ENCODE data around the gene LIN9.

LIN9 gene

GRCh38 chr1:226308723-226309397, at the start of gene LIN9:
LIN9 (minus strand) TSS chr1:226309164; CDS start chr1:226309139, 25 bp downstream.
- Mint-ChIP-seq H3K27ac (peak within 1 kb of the TSS; percentile 90), H3K4me3 (peak within 1 kb of the TSS; percentile 94), H3K36me3 (ENCODE audit: low read depth) (peaks cover 6% of the 10 kb centered on the region), H3K27me3 (ENCODE audit: low read depth, poor library complexity) (peaks cover 3% of the 10 kb centered on the region), H3K9me3 (no peaks in the 10 kb centered on the region), H3K4me1 (peaks cover 44% of the 10 kb centered on the region)
- TF ChIP-seq CTCF (IDR thresholded peaks at IDR 0.05): no peak
- peak; percentile 97 for DNase-seq

GRCh38 chr1:226357416-226357815, 48.5 kb upstream of the LIN9 start:
- H3K27me3 Mint-ChIP-seq (ENCODE audit: low read depth, poor library complexity): no peaks in the 10 kb centered on the region
- peak overlapping the region; percentile 94 for H3K27ac Mint-ChIP-seq
- H3K4me3 Mint-ChIP-seq: no peak overlapping the region
- H3K36me3 Mint-ChIP-seq (ENCODE audit: low read depth): peaks cover 58% of the 10 kb centered on the region
- no peak for DNase-seq
- H3K9me3 Mint-ChIP-seq: no peaks in the 10 kb centered on the region
- no peak for TF ChIP-seq CTCF (IDR thresholded peaks at IDR 0.05)
- H3K4me1 Mint-ChIP-seq: peaks cover 16% of the 10 kb centered on the region

- Mint-ChIP-seq H3K4me1 (peaks cover 25% of the 10 kb centered on the region), H3K36me3 (ENCODE audit: low read depth) (peaks cover 43% of the 10 kb centered on the region), H3K27me3 (ENCODE audit: low read depth, poor library complexity) (no peaks in the 10 kb centered on the region), H3K4me3 (no peak overlapping the region), H3K9me3 (no peaks in the 10 kb centered on the region), H3K27ac (peak overlapping the region; percentile 97)
- DNase-seq: no peak
- TF ChIP-seq CTCF (IDR thresholded peaks at IDR 0.05): no peak
Measured at GRCh38 chr1:226355669-226356551, 46.9 kb upstream of the LIN9 start.

GRCh38 chr1:226355016-226355415, 46.1 kb upstream of the LIN9 start:
- Mint-ChIP-seq H3K4me1 (peaks cover 32% of the 10 kb centered on the region), H3K9me3 (no peaks in the 10 kb centered on the region), H3K27me3 (ENCODE audit: low read depth, poor library complexity) (no peaks in the 10 kb centered on the region), H3K27ac (peak overlapping the region; percentile 97), H3K36me3 (ENCODE audit: low read depth) (peaks cover 35% of the 10 kb centered on the region), H3K4me3 (no peak overlapping the region)
- TF ChIP-seq CTCF (IDR thresholded peaks at IDR 0.05): no peak
- no peak for DNase-seq

GRCh38 chr1:226353698-226354525, 44.9 kb upstream of the LIN9 start:
- Mint-ChIP-seq H3K27ac (peak overlapping the region; percentile 68), H3K4me3 (no peak overlapping the region), H3K27me3 (ENCODE audit: low read depth, poor library complexity) (no peaks in the 10 kb centered on the region), H3K36me3 (ENCODE audit: low read depth) (peaks cover 25% of the 10 kb centered on the region), H3K4me1 (peaks cover 40% of the 10 kb centered on the region), H3K9me3 (no peaks in the 10 kb centered on the region)
- no peak for TF ChIP-seq CTCF (IDR thresholded peaks at IDR 0.05)
- no peak for DNase-seq

All from nephron progenitor cell (in vitro differentiated cells).